ENCODE measurements around the gene TECPR2. TPM values are rescaled to one million over a fixed set of nuclear protein-coding genes. Genes with fewer than 3 reads are reported as not detected.

Gene TECPR2
- total RNA-seq, 4 donors from 2014 or later: 28.7 to 54.8 (median 36.6) TPM

GRCh38 chr14:102373110-102373509 is 10.4 kb downstream of the TECPR2 start:
- Histone ChIP-seq H3K27me3 (no peaks in the 10 kb centered on the region), H3K4me1 (peaks cover 0 to 16% (median 3%) of the 10 kb centered on the region in 4 donors), H3K36me3 (peaks cover 7 to 25% (median 20%) of the 10 kb centered on the region in 4 donors), H3K9me3 (no peaks in the 10 kb centered on the region), H3K4me3 (no peak overlapping the region), H3K27ac (replicated peaks in 1 of 4) (no peak overlapping the region)
- no peak for DNase-seq (ENCODE audit: extremely low spot score)
- intact Hi-C loops (cut with DNase I): no loop called here
- TF ChIP-seq POLR2A (IDR thresholded peaks at IDR 0.05; ENCODE audit: low read depth): no peak
- TF ChIP-seq POLR2AphosphoS5 (IDR thresholded peaks at IDR 0.05): no peak
- no peak for TF ChIP-seq EP300 (IDR thresholded peaks at IDR 0.05)
- TF ChIP-seq, protein P1, sequence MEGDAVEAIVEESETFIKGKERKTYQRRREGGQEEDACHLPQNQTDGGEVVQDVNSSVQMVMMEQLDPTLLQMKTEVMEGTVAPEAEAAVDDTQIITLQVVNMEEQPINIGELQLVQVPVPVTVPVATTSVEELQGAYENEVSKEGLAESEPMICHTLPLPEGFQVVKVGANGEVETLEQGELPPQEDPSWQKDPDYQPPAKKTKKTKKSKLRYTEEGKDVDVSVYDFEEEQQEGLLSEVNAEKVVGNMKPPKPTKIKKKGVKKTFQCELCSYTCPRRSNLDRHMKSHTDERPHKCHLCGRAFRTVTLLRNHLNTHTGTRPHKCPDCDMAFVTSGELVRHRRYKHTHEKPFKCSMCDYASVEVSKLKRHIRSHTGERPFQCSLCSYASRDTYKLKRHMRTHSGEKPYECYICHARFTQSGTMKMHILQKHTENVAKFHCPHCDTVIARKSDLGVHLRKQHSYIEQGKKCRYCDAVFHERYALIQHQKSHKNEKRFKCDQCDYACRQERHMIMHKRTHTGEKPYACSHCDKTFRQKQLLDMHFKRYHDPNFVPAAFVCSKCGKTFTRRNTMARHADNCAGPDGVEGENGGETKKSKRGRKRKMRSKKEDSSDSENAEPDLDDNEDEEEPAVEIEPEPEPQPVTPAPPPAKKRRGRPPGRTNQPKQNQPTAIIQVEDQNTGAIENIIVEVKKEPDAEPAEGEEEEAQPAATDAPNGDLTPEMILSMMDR (IDR thresholded peaks at IDR 0.05): no peak
- 88% methylated on average over 3 of the region's 3 CpGs for WGBS

DNA sequence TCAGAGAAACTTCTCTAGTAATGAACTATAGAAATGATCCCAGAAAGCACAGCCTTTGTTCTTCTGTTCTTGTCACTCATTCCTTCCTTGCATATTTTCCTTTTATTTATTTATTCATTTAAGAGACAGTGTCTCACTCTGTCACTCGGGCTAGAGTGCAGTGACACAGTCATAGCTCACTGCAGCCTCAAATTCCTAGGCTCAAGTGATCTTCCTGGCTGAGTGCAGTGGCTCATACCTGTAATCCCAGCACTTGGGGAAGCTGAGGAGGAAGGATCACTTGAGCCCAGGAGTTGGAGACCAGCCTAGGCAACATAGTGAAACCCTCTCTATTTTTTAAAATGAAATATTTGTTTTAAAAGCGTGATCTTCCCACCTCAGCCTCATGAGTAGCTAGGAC is 11.5 kb downstream of the TECPR2 start:
- 85% methylated on average over 2 of the region's 2 CpGs for WGBS
- TF ChIP-seq EP300 (IDR thresholded peaks at IDR 0.05) (no peak), POLR2AphosphoS5 (IDR thresholded peaks at IDR 0.05) (no peak), POLR2A (IDR thresholded peaks at IDR 0.05; ENCODE audit: low read depth) (no peak)
- TF ChIP-seq, protein P1 (IDR thresholded peaks at IDR 0.05): no peak

DNA sequence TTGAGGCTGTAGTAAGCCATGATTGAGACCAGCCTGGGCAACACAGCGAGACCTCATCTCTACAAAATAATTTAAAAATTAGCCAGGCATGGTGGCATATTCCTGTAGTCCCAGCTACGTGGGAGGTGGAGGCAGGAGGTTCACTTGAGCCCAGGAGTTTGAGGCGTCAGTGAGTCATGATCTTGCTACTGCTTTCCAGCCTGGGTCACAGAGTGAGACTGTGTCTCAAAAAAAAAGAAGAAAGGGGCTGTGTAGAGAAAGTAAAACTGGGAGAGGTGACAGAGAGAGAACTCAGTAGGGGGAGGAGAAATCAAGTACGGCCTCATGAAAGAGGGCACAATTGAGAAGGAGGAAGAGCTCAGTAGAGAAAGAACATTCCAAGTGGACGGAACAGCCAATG is 12.4 kb downstream of the TECPR2 start:
- H3K4me1 ChIP-seq: peaks cover 0 to 16% (median 0%) of the 10 kb centered on the region in 4 donors
- intact Hi-C loops (cut with DNase I): no loop called here
- H3K27me3 ChIP-seq: no peaks in the 10 kb centered on the region
- no peak for DNase-seq (ENCODE audit: extremely low spot score)
- 94% methylated on average over 5 of the region's 5 CpGs for WGBS
- no peak overlapping the region for H3K27ac ChIP-seq (replicated peaks in 1 of 4)
- H3K4me3 ChIP-seq: no peak overlapping the region
- peaks cover 24 to 45% (median 39%) of the 10 kb centered on the region in 4 donors for H3K36me3 ChIP-seq
- no peaks in the 10 kb centered on the region for H3K9me3 ChIP-seq
- TF ChIP-seq POLR2AphosphoS5 (IDR thresholded peaks at IDR 0.05) (no peak), POLR2A (IDR thresholded peaks at IDR 0.05; ENCODE audit: low read depth) (no peak), EP300 (IDR thresholded peaks at IDR 0.05) (no peak)
- TF ChIP-seq, protein P1 (IDR thresholded peaks at IDR 0.05): no peak

More for the DNA sequence above, 11.5 kb downstream of the TECPR2 start:
- H3K27ac ChIP-seq (replicated peaks in 1 of 4): no peak overlapping the region
- no peaks in the 10 kb centered on the region for H3K9me3 ChIP-seq
- intact Hi-C loops (cut with DNase I): no loop called here
- H3K27me3 ChIP-seq: no peaks in the 10 kb centered on the region
- no peak overlapping the region for H3K4me3 ChIP-seq
- H3K4me1 ChIP-seq: peaks cover 0 to 16% (median 0%) of the 10 kb centered on the region in 4 donors
- DNase-seq (ENCODE audit: extremely low spot score): no peak
- H3K36me3 ChIP-seq: peaks cover 16 to 36% (median 31%) of the 10 kb centered on the region in 4 donors

DNA sequence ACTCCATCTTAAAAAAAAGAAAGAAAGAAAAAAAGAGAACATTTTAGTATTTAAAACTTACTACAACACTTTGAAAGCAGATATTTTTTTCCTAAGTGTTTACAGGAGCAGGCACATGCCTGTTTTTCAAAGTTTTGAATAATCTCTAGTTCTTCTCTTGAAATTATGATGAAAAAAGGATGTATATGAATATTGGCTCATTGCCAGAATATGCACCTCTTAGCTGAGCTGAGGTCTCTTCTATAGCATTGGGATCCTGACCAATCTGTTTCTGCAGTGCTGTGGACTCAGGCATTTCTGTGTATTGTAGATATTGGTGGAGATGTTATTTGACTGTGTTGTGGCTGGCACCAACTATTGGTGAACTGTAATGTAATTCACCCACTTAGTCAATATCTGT is 15.0 kb downstream of the TECPR2 start:
- Histone ChIP-seq H3K36me3 (peaks cover 24 to 65% (median 45%) of the 10 kb centered on the region in 4 donors), H3K4me3 (no peak overlapping the region), H3K27ac (replicated peaks in 1 of 4) (no peak overlapping the region), H3K27me3 (no peaks in the 10 kb centered on the region), H3K9me3 (no peaks in the 10 kb centered on the region), H3K4me1 (peaks cover 0 to 4% (median 0%) of the 10 kb centered on the region in 4 donors)
- TF ChIP-seq, protein P1 (IDR thresholded peaks at IDR 0.05): no peak
- TF ChIP-seq POLR2A (IDR thresholded peaks at IDR 0.05; ENCODE audit: low read depth) (no peak), EP300 (IDR thresholded peaks at IDR 0.05) (no peak), POLR2AphosphoS5 (IDR thresholded peaks at IDR 0.05) (no peak)
- DNase-seq (ENCODE audit: extremely low spot score): no peak
- intact Hi-C loops (cut with DNase I): no loop called here

DNA sequence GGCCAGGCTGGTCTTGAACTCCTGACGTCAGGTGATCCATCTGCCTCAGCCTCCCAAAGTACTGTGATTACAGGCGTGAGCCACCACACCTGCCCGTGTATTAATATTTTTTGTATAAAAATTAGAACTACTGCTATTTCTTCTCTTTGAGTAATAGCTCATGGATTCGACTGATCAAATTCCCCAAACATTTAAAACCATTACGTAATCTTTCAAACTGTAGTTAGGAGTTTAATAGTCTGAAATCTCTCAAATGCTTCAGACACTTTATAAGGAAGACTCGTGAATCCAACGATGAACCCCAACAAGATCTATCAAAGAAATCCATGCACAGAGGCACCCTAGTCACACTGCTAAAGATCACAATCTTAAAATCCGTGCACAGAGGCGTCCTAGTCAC is 16.1 kb downstream of the TECPR2 start:
- Histone ChIP-seq H3K27me3 (no peaks in the 10 kb centered on the region), H3K4me3 (no peak overlapping the region), H3K36me3 (peaks cover 25 to 67% (median 47%) of the 10 kb centered on the region in 4 donors), H3K4me1 (peaks cover 0 to 4% (median 0%) of the 10 kb centered on the region in 4 donors), H3K9me3 (no peaks in the 10 kb centered on the region), H3K27ac (replicated peaks in 1 of 4) (no peak overlapping the region)
- intact Hi-C loops (cut with DNase I): no loop called here
- DNase-seq (ENCODE audit: extremely low spot score): no peak
- TF ChIP-seq EP300 (IDR thresholded peaks at IDR 0.05) (no peak), POLR2AphosphoS5 (IDR thresholded peaks at IDR 0.05) (no peak), POLR2A (IDR thresholded peaks at IDR 0.05; ENCODE audit: low read depth) (no peak)
- TF ChIP-seq, protein P1 (IDR thresholded peaks at IDR 0.05): no peak
- WGBS: 96% methylated on average over 9 of the region's 9 CpGs
